Activated naive CD8-positive, alpha-beta T cell treated with anti-CD3 and anti-CD28 coated beads, Interleukin-2, amount 10 ng/mL, durations not matched to agents 7 days and 5 days (primary cell): ENCODE results near the gene FAM149A. TPM values are rescaled to one million over a fixed set of nuclear protein-coding genes. Genes with fewer than 3 reads are reported as not detected.

Experiments
- ATAC-seq: fragments of 150-1000 bp; cut with Tn5 transposase; one replicate; pipeline ENCODE4 v1.10.0; 2021; ENCODE audit warnings: low read depth, moderate library complexity
- POLR2A ChIA-PET: fragments of 350-600 bp; sonication (Branson Sonifier 250); formaldehyde crosslinking; loops from one replicate; lab custom pipeline; 2021; ENCODE audit warnings: antibody characterized with exemption; lab: Charles Lee
- DNase-seq: peaks from one replicate; pipeline ENCODE4 v3.0.0; 2021
- H3K27ac Mint-ChIP-seq: one replicate; pipeline ENCODE4 v1.8.0; 2022; ENCODE audit warnings: mild to moderate bottlenecking, mixed read lengths
- H3K27me3 Mint-ChIP-seq: one replicate; pipeline ENCODE4 v1.8.0; 2022; ENCODE audit warnings: mild to moderate bottlenecking, moderate library complexity, mixed read lengths
- H3K36me3 Mint-ChIP-seq: one replicate; pipeline ENCODE4 v1.8.0; 2021; ENCODE audit warnings: mild to moderate bottlenecking, mixed read lengths
- H3K4me1 Mint-ChIP-seq: one replicate; pipeline ENCODE4 v1.8.0; 2021; ENCODE audit warnings: mixed read lengths
- H3K4me3 Mint-ChIP-seq: one replicate; pipeline ENCODE4 v1.8.0; 2022; ENCODE audit warnings: mild to moderate bottlenecking, moderate library complexity, mixed read lengths
- H3K9me3 Mint-ChIP-seq: one replicate; pipeline ENCODE4 v1.8.0; 2021; ENCODE audit warnings: mixed read lengths
- total RNA-seq, 2 experiments: library from RNA; stranded (reverse); gene quantifications; one replicate each; pipeline ENCODE4 v1.2.3, GENCODE V29; 2021

The FAM149A gene
- total RNA-seq = 1 to 10 TPM in 1 of 2 experiments, under 1 TPM in 1; 0.88 to 1.4 TPM

DNA sequence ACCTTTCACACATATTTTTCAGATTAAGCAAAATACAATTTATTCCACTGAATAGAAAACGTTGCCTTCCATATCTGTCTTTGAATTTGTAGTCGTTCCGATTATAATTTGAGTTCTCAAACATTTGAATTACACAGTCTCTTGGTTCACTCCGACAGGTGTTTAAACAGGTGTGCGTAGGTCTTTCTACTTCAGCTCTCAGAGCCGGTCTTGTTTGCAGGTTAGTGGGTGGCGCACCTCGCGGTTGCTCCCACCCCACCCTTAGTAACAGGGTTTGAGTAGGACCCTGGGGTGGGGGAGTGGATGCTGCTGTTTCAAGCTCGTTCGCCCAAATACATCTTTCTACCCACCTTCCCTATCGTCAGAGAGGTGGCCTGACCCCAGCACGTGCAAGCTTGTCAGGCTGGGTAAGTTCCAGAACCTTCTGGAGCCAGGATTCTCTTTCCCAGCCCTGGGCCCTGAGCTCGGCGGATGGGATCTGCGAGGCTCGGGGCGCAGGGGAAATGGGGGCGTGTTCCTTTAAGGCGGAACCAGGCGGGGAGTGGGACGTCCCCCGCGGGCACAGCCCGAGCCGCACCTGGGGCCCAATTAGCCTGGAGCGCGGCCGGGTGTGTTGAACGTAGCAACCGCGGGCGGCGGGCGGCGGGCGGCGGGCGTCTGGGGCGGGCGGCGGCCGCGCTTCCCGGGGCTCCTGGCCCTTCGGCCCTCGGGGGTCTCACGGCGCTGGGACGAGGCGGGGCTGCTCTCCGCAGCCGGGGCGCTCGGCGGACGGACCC lies at the start of gene FAM149A:
Gene FAM149A, plus strand, starts transcription at position 591 of the 776 bp plus-strand sequence.
- POLR2A ChIA-PET = no interaction called here
- Mint-ChIP-seq H3K36me3 (no peaks in the 10 kb centered on the region), H3K27me3 (peaks cover 49% of the 10 kb centered on the region), H3K27ac (no peak within 1 kb of the TSS), H3K9me3 (no peaks in the 10 kb centered on the region), H3K4me1 (peaks cover 2% of the 10 kb centered on the region), H3K4me3 (peak within 1 kb of the TSS; percentile 67)
- peak; percentile 56 for DNase-seq
- ATAC-seq = peak; percentile 92

DNA sequence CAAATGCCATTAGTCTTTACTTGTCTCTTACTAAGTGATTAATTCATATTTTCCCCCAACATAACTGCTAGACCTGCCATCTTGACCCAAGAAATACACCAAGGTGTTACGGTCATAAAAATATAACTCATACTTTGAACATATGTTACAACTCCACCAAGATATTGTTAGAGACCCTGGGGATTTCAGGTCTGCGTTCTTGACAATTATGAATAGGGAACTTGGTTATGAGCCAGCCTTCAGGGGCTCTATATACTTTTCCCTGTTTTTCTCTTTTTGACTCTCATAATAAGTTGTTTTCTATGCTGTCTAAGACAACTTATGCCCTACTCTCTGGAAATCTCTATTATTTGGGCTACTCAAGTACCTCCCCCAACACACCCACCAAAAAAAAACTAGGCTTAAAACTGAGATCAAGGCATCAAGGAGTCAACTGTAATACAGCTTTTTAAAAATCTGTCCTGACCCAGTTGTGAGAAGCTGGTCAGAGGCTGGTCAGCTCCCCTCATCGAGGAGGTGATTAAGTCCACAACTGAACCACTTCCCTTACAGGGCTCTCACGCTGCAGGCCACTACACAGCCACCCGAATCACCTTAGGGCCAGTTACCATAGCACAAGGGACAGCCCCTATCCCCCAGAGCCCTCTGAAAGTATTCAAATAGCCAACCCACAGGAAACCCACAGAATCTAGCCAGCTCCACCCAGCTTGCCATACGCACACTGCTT lies 46.1 kb upstream of the FAM149A start:
- peak overlapping the region; percentile 1 for H3K27ac Mint-ChIP-seq
- DNase-seq = no peak
- ATAC-seq = peak; percentile 22
- POLR2A ChIA-PET = no interaction called here
- H3K9me3 Mint-ChIP-seq = peaks cover 4% of the 10 kb centered on the region
- H3K36me3 Mint-ChIP-seq = peaks cover 4% of the 10 kb centered on the region
- H3K27me3 Mint-ChIP-seq = peaks cover 9% of the 10 kb centered on the region
- no peak overlapping the region for H3K4me3 Mint-ChIP-seq
- peaks cover 6% of the 10 kb centered on the region for H3K4me1 Mint-ChIP-seq

DNA sequence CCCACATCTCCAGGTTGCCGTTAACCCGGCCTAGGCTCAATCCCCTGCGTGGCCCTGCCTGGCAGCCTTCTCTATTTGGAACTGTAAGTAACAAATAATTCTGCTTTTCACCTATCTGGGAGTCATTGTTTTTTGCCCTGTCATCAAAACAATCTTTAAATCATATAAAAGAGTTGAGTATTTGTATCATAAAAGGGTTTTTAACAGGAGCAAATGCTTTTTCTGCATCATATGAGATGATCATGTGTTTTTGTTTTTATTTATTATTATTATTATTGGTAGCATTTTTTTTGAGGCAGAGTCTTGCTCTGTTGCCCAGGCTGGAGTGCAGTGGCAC lies 45.6 kb upstream of the FAM149A start:
- Mint-ChIP-seq H3K4me1 (peaks cover 6% of the 10 kb centered on the region), H3K27me3 (peaks cover 9% of the 10 kb centered on the region), H3K4me3 (no peak overlapping the region), H3K9me3 (peaks cover 4% of the 10 kb centered on the region), H3K27ac (no peak overlapping the region), H3K36me3 (peaks cover 4% of the 10 kb centered on the region)
- ATAC-seq (no peak), DNase-seq (no peak)
- POLR2A ChIA-PET = no interaction called here

DNA sequence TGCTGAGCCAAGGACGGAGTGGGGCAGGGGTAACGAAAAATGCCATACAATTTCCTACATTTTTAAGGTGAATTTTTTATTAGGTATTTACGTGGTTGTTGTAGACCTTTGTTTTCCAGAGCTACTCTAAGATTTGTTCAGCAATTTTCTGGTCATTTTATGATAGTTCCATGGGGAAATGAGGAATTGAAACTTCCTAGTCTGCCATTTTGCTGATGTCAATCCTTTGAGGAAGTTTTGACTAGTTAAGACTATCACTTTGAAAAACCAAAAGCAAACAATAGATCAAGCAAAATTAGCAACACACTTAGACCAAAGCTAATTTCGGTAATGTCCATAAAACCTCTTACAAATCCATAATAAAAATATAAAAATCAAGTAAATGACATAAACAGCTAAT lies 42.6 kb upstream of the FAM149A start:
- Mint-ChIP-seq H3K4me3 (no peak overlapping the region), H3K4me1 (peaks cover 6% of the 10 kb centered on the region), H3K27me3 (peaks cover 10% of the 10 kb centered on the region), H3K36me3 (peaks cover 4% of the 10 kb centered on the region), H3K9me3 (peaks cover 4% of the 10 kb centered on the region), H3K27ac (no peak overlapping the region)
- POLR2A ChIA-PET = no interaction called here
- DNase-seq = no peak
- ATAC-seq = no peak

DNA sequence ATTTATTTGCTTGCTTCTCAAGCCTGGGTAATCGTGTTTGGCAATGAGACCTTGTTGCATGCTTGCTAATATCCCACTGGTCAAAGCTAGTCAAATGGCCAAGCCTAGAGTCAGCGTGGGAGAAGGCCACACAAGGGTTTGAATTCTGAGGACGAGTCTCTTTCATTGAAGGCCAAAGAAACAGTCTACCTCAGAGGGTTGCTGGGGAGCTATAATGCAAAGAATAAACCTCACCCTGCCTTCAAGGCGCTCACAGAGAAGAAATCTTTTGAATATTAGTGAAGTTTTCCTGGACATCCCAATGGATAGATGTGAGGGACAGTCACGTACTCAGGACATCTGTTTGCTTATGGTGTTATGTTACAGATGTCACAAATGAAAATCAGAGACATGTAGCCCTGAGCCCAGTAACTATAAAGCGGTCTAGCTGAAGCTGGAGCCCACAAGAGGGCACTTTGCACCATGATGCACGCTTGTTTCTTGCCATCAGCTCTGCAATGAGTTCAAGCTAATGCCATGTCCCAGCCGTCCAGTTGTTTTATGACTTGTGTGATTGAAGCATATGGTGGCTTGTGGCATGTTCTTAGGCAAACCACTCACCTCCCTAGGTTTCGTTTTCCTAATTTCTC lies 36.6 kb upstream of the FAM149A start:
- Mint-ChIP-seq H3K27me3 (peaks cover 5% of the 10 kb centered on the region), H3K4me3 (peak overlapping the region; percentile 74), H3K9me3 (no peaks in the 10 kb centered on the region), H3K4me1 (peaks cover 12% of the 10 kb centered on the region), H3K27ac (no peak overlapping the region), H3K36me3 (no peaks in the 10 kb centered on the region)
- ATAC-seq (peak; percentile 87), DNase-seq (no peak)
- POLR2A ChIA-PET = interaction anchor here (0.6 kb wide), 1 partner anchor 15 kb away, joined by 6 read pairs; no protein-coding TSS in a partner anchor

DNA sequence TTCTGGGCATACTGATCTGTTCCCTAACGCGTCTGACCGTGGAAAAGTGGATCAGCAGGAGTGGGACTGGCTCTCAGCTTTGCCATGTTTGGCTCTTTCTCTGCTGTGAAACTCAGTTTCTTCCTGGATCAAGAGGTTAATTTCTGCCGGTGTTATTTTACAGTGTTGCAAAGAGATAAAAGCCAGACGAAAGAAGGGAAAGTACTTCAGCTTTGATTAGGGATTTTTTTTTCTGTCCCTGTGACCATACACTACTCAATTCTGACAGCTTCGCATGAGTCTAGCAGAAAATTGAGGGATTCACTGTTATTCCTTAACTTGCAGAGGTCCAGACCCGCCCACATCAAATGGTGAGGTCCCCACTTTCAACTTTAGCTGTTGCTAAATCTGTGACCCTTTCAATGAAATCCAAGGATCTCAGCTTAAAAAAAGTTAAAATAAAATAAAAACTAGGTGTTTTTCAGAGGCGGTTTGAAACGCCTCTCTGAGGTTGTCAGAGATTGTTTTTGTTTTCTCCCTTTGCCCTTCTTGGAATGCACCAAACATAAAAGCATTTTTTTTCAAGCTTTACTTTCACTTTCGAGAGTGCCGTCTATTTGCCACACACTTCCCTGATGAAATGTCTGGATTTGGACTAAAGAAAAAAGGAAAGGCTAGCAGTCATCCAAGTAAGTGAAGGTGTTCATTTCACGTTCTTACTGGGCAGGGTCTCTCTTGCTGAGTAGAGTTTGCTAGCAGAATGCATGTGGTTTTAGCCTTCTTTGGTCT lies 35.7 kb upstream of the FAM149A start, which contains the start of gene TLR3:
Gene TLR3, plus strand, starts transcription at position 576 of the 768 bp plus-strand sequence. CDS start 7,464 bp downstream, outside the sequence.
- peaks cover 12% of the 10 kb centered on the region for H3K4me1 Mint-ChIP-seq
- ATAC-seq (peak; percentile 35), DNase-seq (no peak)
- H3K36me3 Mint-ChIP-seq = no peaks in the 10 kb centered on the region
- peak within 1 kb of the TSS; percentile 74 for H3K4me3 Mint-ChIP-seq
- no peaks in the 10 kb centered on the region for H3K9me3 Mint-ChIP-seq
- peak within 1 kb of the TSS; percentile 67 for H3K27ac Mint-ChIP-seq
- POLR2A ChIA-PET = interaction anchor here (0.6 kb wide), 1 partner anchor 16 kb away, joined by 6 read pairs; no protein-coding TSS in a partner anchor
- peaks cover 5% of the 10 kb centered on the region for H3K27me3 Mint-ChIP-seq

DNA sequence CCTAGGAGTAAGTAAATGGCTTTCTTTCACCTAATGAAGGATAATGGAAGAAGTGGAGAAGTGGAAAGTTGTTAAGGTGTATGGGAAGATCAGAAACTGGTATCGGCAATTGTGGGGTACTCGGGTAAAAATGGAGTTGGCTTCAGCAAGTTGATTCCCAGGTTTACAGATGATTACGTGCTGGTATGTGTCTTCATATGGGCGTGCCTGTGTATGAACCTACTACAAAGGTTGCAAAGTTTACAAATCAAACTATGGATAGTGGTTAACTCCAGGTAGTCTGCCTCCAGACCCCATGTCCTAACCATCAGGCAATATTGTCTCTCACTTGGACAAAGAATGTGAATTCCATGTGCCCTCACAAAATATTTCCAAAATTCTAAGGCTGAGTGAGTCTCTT lies 34.8 kb upstream of the FAM149A start:
- Mint-ChIP-seq H3K4me3 (no peak overlapping the region), H3K27ac (no peak overlapping the region), H3K4me1 (peaks cover 12% of the 10 kb centered on the region), H3K27me3 (peaks cover 5% of the 10 kb centered on the region), H3K9me3 (no peaks in the 10 kb centered on the region), H3K36me3 (no peaks in the 10 kb centered on the region)
- DNase-seq (no peak), ATAC-seq (no peak)
- POLR2A ChIA-PET = no interaction called here

DNA sequence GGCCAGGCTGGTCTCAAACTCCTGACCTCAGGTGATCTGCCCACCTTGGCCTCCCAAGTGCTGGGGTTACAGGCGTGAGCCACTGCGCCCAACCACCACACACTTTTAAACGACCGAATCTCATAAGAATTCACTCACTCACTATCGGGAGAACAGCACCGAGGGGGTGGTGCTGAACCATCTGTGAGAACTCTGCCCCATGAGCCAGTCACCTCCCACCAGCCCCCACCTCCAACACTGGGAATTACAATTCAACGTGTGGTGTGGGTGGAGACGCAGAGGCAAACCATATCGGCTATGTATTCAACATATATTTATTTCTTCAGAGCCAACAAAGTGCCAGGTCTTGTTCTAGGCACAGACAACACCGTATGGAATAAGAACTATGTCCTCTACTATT lies 32.0 kb upstream of the FAM149A start:
- DNase-seq (no peak), ATAC-seq (no peak)
- H3K9me3 Mint-ChIP-seq = no peaks in the 10 kb centered on the region
- no peak overlapping the region for H3K4me3 Mint-ChIP-seq
- no peak overlapping the region for H3K27ac Mint-ChIP-seq
- H3K36me3 Mint-ChIP-seq = no peaks in the 10 kb centered on the region
- no peaks in the 10 kb centered on the region for H3K27me3 Mint-ChIP-seq
- POLR2A ChIA-PET = no interaction called here
- H3K4me1 Mint-ChIP-seq = peaks cover 12% of the 10 kb centered on the region

DNA sequence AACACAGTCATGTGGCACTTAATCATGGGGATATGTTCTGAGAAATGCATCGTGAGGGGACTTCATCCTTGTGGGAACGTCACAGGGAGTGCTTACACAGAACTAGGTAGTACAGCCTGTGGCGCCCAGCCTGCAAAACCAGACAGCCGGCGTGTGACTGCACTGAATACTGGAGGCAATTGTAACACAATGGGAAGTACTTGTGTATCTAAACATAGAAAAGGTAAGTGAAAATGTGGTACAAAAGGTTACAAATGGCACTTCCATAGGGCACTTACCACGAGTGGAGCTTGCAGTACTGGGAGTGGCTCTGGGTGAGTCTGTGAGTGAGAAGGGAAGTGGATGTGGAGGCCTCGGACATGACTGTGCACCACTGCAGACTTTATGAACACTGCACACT lies 30.3 kb upstream of the FAM149A start:
- H3K9me3 Mint-ChIP-seq = no peaks in the 10 kb centered on the region
- H3K4me3 Mint-ChIP-seq = no peak overlapping the region
- H3K36me3 Mint-ChIP-seq = no peaks in the 10 kb centered on the region
- peaks cover 4% of the 10 kb centered on the region for H3K27me3 Mint-ChIP-seq
- POLR2A ChIA-PET = no interaction called here
- H3K4me1 Mint-ChIP-seq = peaks cover 2% of the 10 kb centered on the region
- ATAC-seq (no peak), DNase-seq (no peak)
- no peak overlapping the region for H3K27ac Mint-ChIP-seq

DNA sequence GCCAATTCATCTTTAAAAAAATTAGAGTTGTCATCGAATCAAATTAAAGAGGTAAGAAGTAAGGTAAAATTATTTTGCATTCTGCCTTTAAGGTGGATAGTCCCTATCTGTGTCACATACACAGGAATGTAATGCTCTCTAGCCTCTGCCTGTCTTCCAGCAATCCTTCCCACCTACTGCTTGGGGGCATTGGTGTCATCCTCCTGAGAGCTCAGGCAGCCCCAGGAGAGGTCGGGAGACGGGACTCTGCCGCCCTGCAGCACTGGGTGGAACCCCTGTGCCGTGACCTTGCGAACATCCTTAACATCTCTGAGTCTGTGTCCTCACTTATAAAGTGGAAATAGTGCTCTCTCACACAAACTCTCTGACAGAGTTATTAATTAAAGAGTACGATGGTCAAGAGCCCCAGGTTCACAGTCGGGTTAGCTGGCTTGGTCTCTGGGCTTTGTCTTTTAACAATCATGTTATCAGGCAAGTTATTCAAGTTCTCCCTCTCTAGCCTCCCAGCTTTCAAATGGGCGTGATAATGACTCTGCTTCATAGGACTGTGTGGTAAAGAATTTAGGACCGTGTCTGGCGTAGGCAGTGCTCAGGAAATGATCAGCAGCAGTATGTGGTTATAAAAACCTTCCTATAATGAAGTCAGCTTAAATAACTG lies 25.4 kb upstream of the FAM149A start:
- POLR2A ChIA-PET = no interaction called here
- no peak overlapping the region for H3K4me3 Mint-ChIP-seq
- DNase-seq = no peak
- no peaks in the 10 kb centered on the region for H3K9me3 Mint-ChIP-seq
- no peak for ATAC-seq
- no peak overlapping the region for H3K27ac Mint-ChIP-seq
- H3K27me3 Mint-ChIP-seq = peaks cover 4% of the 10 kb centered on the region
- H3K4me1 Mint-ChIP-seq = no peaks in the 10 kb centered on the region
- no peaks in the 10 kb centered on the region for H3K36me3 Mint-ChIP-seq

DNA sequence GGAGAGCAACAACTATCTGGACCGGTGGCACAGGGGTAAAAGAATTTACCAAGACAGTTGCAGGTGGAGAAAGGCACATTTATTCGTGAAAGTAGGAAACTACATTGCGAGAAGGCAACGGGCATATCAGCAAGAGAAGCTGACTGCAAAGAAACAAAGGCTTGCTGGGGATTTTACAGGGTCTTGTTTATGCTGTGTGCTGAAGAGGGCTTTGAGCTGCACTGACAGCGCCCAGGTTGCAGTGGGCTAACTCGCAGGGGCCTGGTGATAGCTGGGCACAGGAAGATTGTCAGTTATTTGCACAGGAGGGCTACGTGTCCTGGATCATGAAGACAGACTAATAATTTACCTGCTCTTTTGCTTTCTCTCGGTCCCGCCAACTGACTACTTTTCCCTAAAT lies 24.8 kb upstream of the FAM149A start:
- POLR2A ChIA-PET = no interaction called here
- H3K4me3 Mint-ChIP-seq = no peak overlapping the region
- H3K27me3 Mint-ChIP-seq = peaks cover 4% of the 10 kb centered on the region
- H3K4me1 Mint-ChIP-seq = no peaks in the 10 kb centered on the region
- ATAC-seq (no peak), DNase-seq (no peak)
- no peak overlapping the region for H3K27ac Mint-ChIP-seq
- H3K36me3 Mint-ChIP-seq = no peaks in the 10 kb centered on the region
- H3K9me3 Mint-ChIP-seq = no peaks in the 10 kb centered on the region

DNA sequence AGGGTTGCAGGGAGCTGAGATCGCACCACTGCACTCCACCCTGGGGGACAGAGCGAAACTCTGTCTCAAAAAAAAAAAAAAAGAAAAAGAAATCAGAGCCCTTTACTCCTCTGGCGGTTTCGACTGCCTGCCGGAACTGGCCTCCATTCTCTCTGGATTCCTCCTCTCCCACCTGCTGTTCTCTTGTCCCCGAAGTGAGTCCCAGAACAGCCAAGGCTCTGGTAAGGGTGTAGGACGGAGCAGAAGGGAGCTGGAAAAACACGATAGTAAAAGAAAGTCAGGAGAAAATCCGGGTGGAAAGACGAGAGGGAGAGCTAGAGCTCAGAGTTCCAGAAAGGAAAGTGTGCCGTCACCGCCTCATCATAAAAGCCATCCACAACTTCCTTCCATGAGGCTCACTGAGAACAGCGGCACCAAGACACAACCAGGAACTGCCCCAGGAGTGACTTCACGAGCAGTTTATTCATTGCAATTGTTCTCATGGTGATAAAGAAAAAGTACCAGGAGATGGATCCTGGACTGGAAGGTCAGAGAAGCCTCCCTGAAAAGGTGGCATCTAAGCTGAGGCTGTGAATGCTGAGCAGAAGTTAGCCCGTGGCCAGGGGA lies 23.2 kb upstream of the FAM149A start:
- Mint-ChIP-seq H3K4me3 (no peak overlapping the region), H3K36me3 (no peaks in the 10 kb centered on the region), H3K4me1 (no peaks in the 10 kb centered on the region), H3K27me3 (peaks cover 4% of the 10 kb centered on the region), H3K9me3 (no peaks in the 10 kb centered on the region), H3K27ac (no peak overlapping the region)
- DNase-seq (no peak), ATAC-seq (no peak)
- POLR2A ChIA-PET = no interaction called here
